Left lobe of liver (tissue), 2 donors: ENCODE measurements around the gene CTNNA3. TPM values are rescaled to one million over a fixed set of nuclear protein-coding genes. Genes with fewer than 3 reads are reported as not detected.

ENCODE experiments used
- ATAC-seq: fragments of 200-7000 bp; cut with Tn5 transposase; one replicate; pipeline ENCODE4 v1.9.1; 2020; ENCODE audit warnings: mild to moderate bottlenecking, moderate library complexity
- DNase-seq: peaks from one replicate; pipeline ENCODE4 v3.0.0-alpha.2; 2020; ENCODE audit warnings: low spot score
- total RNA-seq: library from RNA; stranded (reverse); gene quantifications from one replicate; pipeline ENCODE4 v1.2.1, GENCODE V29; 2021
- donor health status: DM: no; HTN: no; CAD: no; lungs with moderate emphysema.
- donor health status: DM: no; HTN: yes; CAD: no.

Gene CTNNA3
- total RNA-seq, 1 donor from 2014 or later = 1.5 TPM

GRCh38 chr10:67666416-67667034 lies 29.5 kb downstream of the CTNNA3 start:
- ATAC-seq = peak; percentile 53
- no peak for DNase-seq

GRCh38 chr10:67665491-67665890 lies 30.5 kb downstream of the CTNNA3 start:
- DNase-seq (no peak), ATAC-seq (no peak)

GRCh38 chr10:67664942-67665341 lies 31.1 kb downstream of the CTNNA3 start:
- ATAC-seq (no peak), DNase-seq (no peak)

GRCh38 chr10:67663449-67664087 lies 32.4 kb downstream of the CTNNA3 start:
- DNase-seq = no peak
- ATAC-seq = no peak

- no peak for ATAC-seq
- DNase-seq = no peak
Observed at GRCh38 chr10:67662415-67662814, 33.6 kb downstream of the CTNNA3 start.

GRCh38 chr10:67659497-67659896 lies 36.5 kb downstream of the CTNNA3 start:
- no peak for ATAC-seq
- DNase-seq = no peak

- DNase-seq (no peak), ATAC-seq (no peak)
Observed at GRCh38 chr10:67657775-67658174, 38.2 kb downstream of the CTNNA3 start.

GRCh38 chr10:67650558-67650957 lies 45.4 kb downstream of the CTNNA3 start:
- ATAC-seq = no peak
- DNase-seq = no peak

- no peak for ATAC-seq
- no peak for DNase-seq
Observed at GRCh38 chr10:67648613-67649229, 47.3 kb downstream of the CTNNA3 start.

- no peak for ATAC-seq
- DNase-seq = no peak
Observed at GRCh38 chr10:67630904-67631303, 65.1 kb downstream of the CTNNA3 start.

- no peak for ATAC-seq
- no peak for DNase-seq
Observed at GRCh38 chr10:67629461-67629971, 66.5 kb downstream of the CTNNA3 start.

- no peak for DNase-seq
- ATAC-seq = no peak
Observed at GRCh38 chr10:67622984-67623383, 73.0 kb downstream of the CTNNA3 start.

GRCh38 chr10:67622511-67622910 lies 73.5 kb downstream of the CTNNA3 start:
- ATAC-seq (no peak), DNase-seq (no peak)

- ATAC-seq = no peak
- no peak for DNase-seq
Observed at GRCh38 chr10:67621834-67622233, 74.2 kb downstream of the CTNNA3 start.

- DNase-seq (no peak), ATAC-seq (no peak)
Observed at GRCh38 chr10:67618116-67618515, 77.9 kb downstream of the CTNNA3 start.

- no peak for ATAC-seq
- DNase-seq = no peak
Observed at GRCh38 chr10:67612577-67613537, 83.1 kb downstream of the CTNNA3 start.

- ATAC-seq = no peak
- DNase-seq = no peak
Observed at GRCh38 chr10:67612176-67612575, 83.8 kb downstream of the CTNNA3 start.

- no peak for DNase-seq
- ATAC-seq = no peak
Observed at GRCh38 chr10:67609996-67610793, 85.8 kb downstream of the CTNNA3 start.

GRCh38 chr10:67608001-67608400 lies 88.0 kb downstream of the CTNNA3 start:
- no peak for DNase-seq
- ATAC-seq = no peak

GRCh38 chr10:67607472-67607871 lies 88.5 kb downstream of the CTNNA3 start:
- no peak for DNase-seq
- no peak for ATAC-seq
